GM15510 (cell line): ENCODE measurements around the gene DSE.

Experiments used
- POLR2A ChIP-seq: IDR thresholded peaks from 3 replicates; pipeline ENCODE4 v1.6.1; 2011; ENCODE audit warnings: borderline replicate concordance; ENCODE audit not compliant: insufficient read length; ENCODE audit errors: extremely low read depth

DSE gene

GRCh38 chr6:116439522-116440051, 68.8 kb downstream of the DSE start:
- TF ChIP-seq POLR2A = no peak

GRCh38 chr6:116443105-116443504, 72.4 kb downstream of the DSE start:
- no peak for TF ChIP-seq POLR2A

- no peak for TF ChIP-seq POLR2A
Measured at GRCh38 chr6:116444092-116444491, 73.3 kb downstream of the DSE start.

GRCh38 chr6:116444575-116444974, 73.8 kb downstream of the DSE start:
- TF ChIP-seq POLR2A = no peak

DNA sequence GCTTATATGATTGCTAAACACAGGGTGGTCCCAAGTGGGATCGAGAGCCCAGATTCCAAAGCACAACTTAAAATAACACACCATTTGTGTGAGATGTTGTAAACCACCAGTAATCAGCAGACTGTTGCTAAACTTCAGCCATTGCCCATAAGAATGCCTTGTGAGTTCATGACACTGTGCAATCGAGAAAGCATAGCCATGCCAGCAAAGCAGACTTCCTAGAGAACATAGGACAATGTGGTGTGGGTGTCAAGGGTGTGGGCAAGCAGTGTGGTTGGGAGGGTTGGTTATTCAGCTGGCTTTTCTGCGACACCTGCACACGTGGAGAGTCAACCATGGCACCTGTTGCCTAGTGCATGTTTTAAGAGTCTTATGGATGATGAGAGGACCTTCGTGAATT, 74.4 kb downstream of the DSE start:
- no peak for TF ChIP-seq POLR2A

DNA sequence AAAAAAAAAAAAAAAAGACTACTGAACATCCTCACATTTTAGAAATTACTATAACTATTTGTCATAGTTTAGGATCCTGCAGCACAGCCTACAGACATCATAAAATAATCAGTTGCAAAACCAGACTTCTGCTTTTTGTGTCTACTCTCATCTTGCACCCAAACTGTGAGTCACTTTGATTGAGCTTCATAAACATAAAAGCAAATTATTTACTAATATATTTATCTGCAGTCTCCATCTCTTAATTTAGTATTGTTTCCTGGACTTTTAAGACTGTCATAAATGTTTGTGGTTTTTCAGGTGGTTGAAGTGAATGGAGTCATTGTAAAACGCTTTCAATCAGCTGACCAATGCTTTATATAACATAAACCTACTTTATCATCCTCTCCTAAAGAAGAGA, 75.7 kb downstream of the DSE start:
- no peak for TF ChIP-seq POLR2A

DNA sequence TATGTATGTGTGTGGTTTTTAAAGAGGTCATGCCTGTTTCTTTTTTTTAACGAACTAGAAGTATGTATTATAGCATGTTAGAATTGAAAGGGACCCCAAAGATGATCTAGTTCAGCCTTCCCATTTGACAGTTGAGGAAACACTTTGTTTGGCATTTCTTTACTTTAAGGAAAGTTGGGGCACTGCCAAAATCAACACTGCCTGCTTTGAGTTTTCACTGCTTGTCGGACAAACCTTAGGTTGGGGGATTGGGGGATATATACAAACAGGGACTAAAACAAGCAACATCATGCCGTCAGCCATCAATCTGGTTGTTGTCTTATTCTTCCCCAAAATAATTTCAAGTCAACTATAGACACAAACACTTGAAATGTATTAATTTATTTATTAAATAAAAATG, 76.3 kb downstream of the DSE start:
- no peak for TF ChIP-seq POLR2A

- no peak for TF ChIP-seq POLR2A
Measured at GRCh38 chr6:116447496-116448011, 76.8 kb downstream of the DSE start.

DNA sequence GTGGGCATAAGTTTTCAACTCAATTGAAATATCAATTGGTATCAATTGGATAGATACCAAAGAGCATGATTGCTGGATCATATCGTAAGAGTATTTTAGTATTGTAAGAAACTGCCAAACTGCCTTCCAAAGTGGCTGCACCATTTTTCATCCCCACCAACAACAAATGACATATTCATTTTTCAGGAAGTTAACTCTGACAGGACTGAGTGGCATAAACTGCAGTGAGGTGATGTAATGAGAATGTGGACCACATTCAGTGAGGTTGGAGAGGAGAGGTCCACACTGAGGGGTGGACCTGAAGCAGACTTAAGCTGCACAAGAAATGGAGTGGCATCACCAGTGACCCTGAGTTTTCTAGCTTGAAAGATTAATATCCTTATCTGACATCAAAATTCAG, 78.8 kb downstream of the DSE start:
- TF ChIP-seq POLR2A = no peak

- TF ChIP-seq POLR2A = no peak
Measured at GRCh38 chr6:116450185-116450710, 79.5 kb downstream of the DSE start.

- no peak for TF ChIP-seq POLR2A
Measured at GRCh38 chr6:116450769-116451740, 80.3 kb downstream of the DSE start.

DNA sequence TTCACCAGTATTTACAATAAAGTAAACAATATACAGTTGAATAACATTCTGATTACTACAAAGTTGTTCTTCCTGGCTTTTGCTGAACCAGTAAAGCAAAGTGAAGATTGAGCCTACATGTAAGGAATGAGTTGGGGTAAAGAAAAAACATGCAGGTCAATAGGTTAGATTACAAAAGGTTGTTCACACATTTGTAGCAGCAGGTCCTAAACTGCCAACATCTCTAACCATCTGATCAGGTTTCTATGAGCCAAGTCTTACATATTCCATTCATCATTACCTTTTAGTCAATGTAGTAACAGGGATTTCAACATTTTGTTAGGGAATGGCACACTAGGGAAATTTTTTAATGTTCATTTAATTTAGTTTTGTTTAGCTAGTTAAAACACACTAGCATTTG, 81.2 kb downstream of the DSE start:
- no peak for TF ChIP-seq POLR2A

GRCh38 chr6:116452531-116452930, 81.8 kb downstream of the DSE start:
- TF ChIP-seq POLR2A = no peak

- TF ChIP-seq POLR2A = no peak
Measured at GRCh38 chr6:116456106-116456505, 85.4 kb downstream of the DSE start.

DNA sequence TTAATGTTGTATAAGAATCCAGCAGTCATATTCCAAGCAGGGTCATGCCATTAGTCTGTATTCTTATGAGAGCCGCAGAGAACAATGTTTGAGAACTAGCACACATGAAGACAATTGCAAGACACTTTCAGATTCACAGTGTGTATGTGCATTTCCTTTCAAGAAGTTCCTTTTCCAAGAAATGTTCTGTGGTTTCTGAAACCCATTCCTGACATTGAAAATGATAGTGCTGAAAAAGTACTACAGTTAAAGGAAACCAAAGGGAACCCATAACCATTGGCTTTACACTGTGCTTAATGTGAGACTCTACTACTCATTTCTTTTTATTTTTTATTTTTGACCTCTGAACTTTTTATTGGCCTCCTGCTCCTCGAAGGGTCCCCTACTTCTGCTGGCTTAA, 86.2 kb downstream of the DSE start:
- no peak for TF ChIP-seq POLR2A
